A172 (cell line): Measurements from ENCODE around the gene PTPN7. TPM values are rescaled to one million over a fixed set of nuclear protein-coding genes. Genes with fewer than 3 reads are reported as not detected.
"Not testable (repeated sequence)": the region's sequence is repeated elsewhere in the genome, so short reads cannot be mapped to it uniquely, and the experiment has no call there.

Experiments
- DNase-seq: peaks from one replicate; pipeline ENCODE4 v3.0.0-alpha.2; 2015; ENCODE audit warnings: low spot score
- total RNA-seq: library from RNA; depleted of rRNA; stranded (reverse); fragments of >200 nt; shearing (Covaris generic); gene quantifications from 2 replicates; pipeline ENCODE4 v1.2.3, GENCODE V29; 2014

The PTPN7 gene
- total RNA-seq, 1 experiment from 2014 or later = not detected

GRCh38 chr1:202130816-202131522, 29.4 kb downstream of the PTPN7 start:
- DNase-seq = no peak

DNA sequence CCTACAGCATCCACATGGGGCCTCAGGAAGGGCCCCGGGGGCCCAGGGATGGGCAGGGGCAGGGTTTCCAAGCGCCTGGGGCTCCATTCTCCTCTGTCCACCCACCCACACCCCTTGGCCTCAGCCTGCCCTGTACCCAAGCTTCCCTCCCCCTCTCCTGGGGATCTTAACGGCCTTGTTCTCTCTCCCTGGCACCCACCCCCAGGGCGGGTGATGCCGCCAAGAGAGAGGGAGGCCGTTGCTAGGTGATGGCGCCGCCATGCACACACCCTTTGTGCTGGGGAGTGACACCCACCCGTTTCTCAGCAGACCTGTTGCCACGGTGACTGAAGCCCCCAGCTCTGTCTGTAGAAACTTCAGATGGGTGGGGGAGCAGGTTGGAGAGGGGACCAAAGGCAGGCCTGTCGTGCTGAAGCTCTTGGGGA, 30.1 kb downstream of the PTPN7 start:
- DNase-seq = no peak

- DNase-seq = no peak
Observed at GRCh38 chr1:202129453-202130296, 30.7 kb downstream of the PTPN7 start.

DNA sequence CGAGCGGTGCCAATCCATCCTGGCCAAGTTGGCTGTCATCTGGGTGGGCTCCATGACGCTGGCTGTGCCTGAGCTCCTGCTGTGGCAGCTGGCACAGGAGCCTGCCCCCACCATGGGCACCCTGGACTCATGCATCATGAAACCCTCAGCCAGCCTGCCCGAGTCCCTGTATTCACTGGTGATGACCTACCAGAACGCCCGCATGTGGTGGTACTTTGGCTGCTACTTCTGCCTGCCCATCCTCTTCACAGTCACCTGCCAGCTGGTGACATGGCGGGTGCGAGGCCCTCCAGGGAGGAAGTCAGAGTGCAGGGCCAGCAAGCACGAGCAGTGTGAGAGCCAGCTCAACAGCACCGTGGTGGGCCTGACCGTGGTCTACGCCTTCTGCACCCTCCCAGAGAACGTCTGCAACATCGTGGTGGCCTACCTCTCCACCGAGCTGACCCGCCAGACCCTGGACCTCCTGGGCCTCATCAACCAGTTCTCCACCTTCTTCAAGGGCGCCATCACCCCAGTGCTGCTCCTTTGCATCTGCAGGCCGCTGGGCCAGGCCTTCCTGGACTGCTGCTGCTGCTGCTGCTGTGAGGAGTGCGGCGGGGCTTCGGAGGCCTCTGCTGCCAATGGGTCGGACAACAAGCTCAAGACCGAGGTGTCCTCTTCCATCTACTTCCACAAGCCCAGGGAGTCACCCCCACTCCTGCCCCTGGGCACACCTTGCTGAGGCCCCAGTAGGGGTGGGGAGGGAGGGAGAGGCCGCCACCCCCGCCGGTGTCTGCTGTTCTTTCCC, 32.4 kb downstream of the PTPN7 start:
- DNase-seq = no peak

DNA sequence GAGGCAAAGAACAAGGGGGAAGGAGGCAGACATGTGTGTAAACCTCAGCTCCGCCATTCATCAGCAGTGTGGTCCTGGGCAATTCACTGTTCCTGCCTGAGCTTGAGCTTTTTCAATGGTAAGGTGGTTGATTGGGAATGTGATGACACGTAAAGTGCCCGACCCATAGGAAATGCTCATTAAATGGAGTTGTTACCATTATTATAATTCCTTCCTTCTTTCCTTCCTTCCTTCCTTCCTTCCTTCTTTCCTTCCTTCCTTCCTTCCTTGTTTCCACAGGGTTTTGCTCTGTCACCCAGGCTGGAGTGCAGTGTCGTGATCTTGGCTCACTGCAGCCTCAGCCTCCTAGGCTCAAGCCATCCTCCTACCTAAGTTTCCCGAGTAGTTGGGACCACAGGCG, 33.3 kb downstream of the PTPN7 start:
- no peak for DNase-seq

DNA sequence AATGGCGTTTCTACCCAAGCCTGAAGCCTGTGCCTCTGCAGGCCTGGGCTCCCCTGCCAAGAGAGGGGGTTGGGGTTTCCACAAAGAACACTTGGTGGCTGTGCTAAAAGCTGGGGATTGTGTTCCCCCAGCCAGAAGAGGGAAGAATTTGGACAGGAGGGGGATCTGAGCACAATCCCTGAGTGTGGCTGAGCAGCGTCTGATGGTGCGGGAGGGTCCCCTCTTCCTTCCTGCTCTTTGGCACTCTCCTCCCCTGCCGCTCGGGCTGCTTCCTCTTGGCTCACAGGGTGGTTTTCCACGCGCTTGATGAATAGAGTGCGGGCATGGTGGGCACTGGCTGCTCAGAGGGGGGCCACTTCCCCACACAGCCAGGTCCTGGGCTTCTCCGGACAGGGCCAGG, 34.0 kb downstream of the PTPN7 start:
- no peak for DNase-seq

DNA sequence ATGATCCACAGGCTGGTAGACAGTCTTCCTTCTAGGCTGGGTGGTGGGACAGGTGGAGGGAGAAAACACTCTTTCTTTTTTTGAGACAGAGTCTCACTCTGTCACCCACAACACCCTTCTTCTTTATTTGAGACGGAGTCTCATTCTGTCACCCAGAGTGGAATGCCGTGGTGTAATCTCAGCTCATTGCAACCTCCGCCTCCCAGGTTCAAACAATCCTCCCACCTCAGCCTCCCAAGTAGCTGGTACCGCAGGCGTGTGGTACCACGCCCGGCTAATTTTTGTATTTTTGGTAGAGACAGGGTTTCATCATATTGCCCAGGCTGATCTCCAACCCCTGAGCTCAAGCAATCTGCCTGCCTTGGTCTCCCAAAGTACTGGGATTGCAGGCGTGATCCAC, 34.8 kb downstream of the PTPN7 start:
- no peak for DNase-seq

- DNase-seq = no peak
Observed at GRCh38 chr1:202124142-202124541, 36.3 kb downstream of the PTPN7 start.

GRCh38 chr1:202123336-202123813, 37.0 kb downstream of the PTPN7 start:
- DNase-seq = no peak

- peak; percentile 72 for DNase-seq
Observed at GRCh38 chr1:202122639-202123335, 37.6 kb downstream of the PTPN7 start, which contains the start of gene GPR37L1. Gene GPR37L1, plus strand, starts transcription at chr1:202122917. Its CDS starts 47 bp downstream, at chr1:202122964.

DNA sequence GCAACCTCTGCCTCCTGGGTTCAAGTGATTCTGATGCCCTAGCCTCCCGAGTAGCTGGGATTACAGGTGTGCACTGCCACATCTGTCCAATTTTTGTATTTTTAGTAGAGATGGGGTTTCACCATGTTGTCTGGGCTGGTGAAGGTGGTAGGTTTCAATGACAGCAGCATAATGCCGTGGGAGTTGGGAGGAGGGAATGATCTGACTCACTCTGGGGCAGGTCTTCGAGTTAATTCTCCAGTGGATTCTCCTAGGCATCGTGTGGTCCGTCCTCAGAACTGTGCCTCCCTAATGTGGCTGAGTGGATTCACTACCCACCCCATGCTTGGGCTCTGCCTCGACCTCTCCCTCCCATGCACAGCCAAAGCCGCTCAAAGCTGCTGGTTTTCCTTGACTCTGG, 39.4 kb downstream of the PTPN7 start:
- no peak for DNase-seq

- no peak for DNase-seq
Observed at GRCh38 chr1:202117898-202118371, 42.5 kb downstream of the PTPN7 start.

DNA sequence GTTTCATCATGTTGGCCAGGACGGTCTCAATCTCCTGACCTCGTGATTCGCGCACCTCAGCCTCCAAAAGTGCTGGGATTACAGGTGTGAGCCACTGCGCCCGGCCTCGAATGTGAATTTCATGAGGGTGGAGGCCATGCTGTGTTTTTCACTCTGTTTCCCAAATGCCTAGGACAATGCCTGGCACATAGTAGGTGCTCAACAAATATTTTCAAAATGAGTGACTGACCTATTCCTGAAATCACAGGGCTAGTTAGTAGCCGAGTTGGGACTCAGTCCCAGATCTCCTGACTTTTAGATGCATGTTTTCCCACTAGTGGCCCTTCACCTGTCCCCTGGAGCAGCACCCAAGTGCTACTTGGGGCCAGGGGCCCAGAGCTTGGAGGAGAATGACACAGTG, 44.1 kb downstream of the PTPN7 start:
- DNase-seq = no peak

DNA sequence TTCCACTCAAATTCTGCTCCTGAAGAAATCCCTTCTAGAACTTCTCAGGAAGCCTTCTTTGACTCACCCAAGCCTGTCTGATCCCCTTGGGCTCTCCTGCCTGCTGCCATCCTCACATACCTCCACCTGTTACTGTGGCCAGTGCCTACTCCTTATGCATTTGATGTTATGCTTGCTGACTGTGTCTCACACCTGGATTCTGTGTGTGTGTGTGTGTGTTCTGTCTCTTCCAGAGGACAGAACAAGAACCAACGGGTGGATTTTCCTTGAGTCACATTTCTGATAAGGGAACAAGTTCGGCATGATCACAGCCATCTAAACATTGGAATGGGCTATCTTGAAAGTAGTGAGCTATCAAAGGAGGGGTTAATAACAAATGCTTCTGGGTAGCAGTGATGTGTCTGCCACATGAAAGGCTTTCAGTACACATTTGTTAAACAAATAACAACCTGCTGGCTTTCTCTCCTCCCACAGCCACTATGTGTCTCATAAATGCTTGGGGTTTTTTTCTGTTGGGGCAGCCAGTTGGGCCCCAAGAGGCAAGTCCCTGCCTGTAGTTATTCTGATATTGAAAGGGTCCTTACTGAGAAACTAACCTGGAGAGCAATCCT, 46.6 kb downstream of the PTPN7 start:
- DNase-seq = peak; percentile 31

DNA sequence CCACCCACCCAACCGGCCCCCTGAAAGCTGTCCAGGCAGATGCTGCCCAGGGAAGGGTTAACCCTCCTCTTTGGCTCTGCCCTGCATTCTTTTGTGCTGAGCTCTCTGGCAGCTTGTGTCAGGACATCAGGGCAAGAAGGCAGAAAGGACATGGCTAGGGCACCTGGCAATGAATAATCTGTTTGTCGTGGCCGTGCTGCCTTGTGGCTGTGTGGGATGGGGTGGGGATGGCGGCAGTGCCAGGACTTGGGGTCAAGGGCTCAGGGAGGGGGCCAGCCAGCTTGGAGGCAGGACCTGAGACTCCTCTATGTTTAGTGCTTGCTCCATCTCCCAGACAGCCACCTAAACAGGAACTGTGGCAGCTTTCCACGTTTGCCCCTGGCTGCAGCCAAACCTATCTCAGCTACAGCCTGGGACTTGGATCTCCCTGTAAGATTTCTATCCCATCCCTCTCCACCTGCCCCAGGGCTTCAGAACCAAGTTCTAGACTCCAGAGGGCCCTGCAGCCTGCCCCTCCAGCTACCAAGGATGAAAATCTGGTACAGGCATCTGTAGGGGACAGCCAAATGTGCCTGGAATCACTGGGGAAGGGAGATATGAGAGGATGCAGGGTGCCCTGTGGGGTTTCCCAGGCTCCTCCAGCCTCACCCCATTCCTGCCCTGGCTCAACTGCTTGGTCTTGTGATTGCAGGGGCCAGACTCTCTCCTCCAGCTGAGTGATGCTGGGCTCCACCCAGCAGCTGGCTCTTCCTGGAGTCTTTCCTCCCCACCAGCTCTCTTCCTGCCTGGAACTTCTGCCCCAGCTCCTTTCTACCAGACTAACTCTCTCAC, 47.3 kb downstream of the PTPN7 start:
- DNase-seq = peak; percentile 90

DNA sequence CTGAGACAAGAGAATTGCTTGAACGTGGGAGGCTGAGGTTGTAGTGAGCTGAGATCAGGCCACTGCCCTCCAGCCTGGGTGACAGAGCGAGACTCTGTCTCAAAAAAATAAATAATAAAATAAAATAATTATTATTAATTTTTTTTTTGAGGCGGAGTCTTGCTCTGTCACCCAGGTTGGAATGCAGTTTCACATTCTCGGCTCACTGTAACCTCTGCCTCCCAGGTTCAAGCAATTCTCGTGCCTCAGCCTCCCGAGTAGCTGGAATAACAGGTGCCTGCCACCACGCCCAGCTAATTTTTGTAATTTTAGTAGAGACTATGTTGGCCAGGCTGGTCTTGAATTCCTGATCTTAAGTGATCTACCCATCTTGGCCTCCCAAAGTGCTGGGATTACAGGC, 48.8 kb downstream of the PTPN7 start:
- not testable (repeated sequence) for DNase-seq

DNA sequence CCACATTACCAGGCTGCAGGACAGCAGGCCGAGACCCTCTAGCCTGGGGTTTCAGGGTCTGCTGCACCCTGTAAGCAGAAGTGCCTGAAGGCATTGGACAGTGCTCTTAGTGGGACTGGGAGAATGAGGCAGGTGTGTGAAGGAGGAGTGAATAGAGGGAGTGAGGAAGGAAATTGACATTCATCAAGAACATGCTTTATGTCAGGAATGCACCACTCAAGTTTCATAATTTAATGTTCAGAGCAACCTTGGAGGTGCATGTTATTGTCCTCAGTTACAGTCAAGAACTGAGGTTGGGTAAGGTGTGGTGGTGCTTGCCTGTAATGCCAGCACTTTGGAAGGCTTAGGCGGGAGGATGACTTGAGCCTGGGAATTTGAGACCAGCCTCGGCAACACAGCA, 49.4 kb downstream of the PTPN7 start:
- no peak for DNase-seq

DNA sequence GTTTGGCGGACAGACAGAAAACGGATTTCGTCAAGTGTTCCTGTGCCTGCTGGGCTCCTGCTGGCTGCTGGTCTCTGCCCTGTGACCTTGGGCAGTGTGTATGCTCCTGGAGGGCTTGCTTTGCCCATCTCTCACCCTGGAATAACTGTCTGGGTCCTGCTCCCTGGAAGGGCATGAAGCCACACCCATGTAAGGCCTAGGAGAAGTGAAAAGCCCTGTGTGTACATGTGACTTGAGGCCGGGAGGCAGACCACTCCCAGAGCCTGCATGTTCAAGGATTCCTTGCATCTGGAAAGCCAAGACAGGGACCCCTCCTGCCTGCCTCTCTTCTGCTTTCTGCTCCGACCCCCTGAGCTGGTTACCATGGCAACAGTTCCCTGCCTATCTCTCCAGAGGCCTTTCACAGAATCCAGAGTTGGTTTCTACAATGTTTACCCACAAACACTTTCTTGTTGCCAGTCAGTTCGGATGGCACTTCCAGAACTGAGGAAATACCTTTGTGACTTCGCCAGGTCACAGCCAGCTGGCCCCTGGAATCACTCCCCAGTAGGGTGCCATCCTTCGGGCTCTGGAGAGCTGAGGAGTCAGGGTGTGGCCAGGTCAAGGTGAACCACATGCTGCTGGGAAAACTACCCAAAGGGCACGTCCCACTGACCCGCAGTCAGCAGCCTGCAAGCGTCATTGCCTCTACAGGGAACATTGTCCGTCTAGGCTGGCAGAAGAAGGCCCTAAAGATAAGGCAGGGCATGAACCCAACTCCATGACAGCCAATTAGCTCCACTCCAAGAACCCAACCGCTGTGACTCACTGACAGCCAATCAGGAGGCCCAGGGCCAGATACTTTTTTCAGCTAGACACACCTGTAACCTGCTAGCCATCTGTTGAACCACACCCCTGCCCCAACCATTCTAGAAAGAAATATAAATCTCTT, 52.3 kb downstream of the PTPN7 start:
- DNase-seq = peak; percentile 98

DNA sequence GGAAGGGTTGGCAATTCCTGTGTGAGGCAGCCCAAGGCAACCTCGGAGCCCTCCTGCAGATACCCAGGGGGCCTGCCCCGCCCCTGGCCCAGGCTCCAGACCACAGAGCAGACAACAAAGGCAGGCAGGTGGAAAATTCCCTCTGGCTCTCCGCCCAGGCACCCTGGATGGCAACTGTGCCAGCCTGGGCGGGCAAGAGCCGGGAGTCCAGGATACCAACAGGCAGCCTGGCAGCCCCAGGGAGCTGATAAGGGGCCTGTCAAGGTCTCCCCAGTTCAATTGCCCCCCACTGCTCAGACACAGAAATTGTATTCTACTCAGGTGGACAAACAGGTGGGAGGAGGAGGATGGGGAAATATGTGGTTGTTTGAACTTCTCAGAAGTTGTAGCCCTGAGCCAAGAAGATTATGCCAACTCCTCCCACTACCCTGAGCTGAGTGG, 53.1 kb downstream of the PTPN7 start:
- peak; percentile 78 for DNase-seq
